Endometrial microvascular endothelial cells (primary cell): ENCODE results near the gene FAM236D. TPM values are rescaled to one million over a fixed set of nuclear protein-coding genes. Genes with fewer than 3 reads are reported as not detected.
"Not testable (repeated sequence)": the region's sequence is repeated elsewhere in the genome, so short reads cannot be mapped to it uniquely, and the experiment has no call there.

Source experiments
- in situ Hi-C: cut with HindIII; loops from 2 replicates; pipeline ENCODE4 v1.10.0; 2017; ENCODE audit warnings: low sequenced_read_pairs, low pct_unique_long_range_greater_than_20kb; ENCODE audit errors: inconsistent ontology term
- total RNA-seq: library from RNA; depleted of rRNA; stranded (reverse); fragments of >200 nt; gene quantifications from one replicate; pipeline ENCODE4 v1.2.3, GENCODE V29; 2015; ENCODE audit errors: inconsistent ontology term

The FAM236D gene
- not detected for total RNA-seq

- in situ Hi-C loops, result not testable (repeated sequence)
Observed at GRCh38 chrX:72808110-72808509, at the start of gene FAM236D. FAM236D (minus strand) TSS chrX:72808210; CDS start chrX:72808110, 100 bp downstream.

- in situ Hi-C loops, result not testable (repeated sequence)
Observed at GRCh38 chrX:72837532-72837931, 29.5 kb upstream of the FAM236D start.

GRCh38 chrX:72830701-72831100, 22.7 kb upstream of the FAM236D start:
- in situ Hi-C loops, result not testable (repeated sequence)

GRCh38 chrX:72790390-72790789, 17.6 kb downstream of the FAM236D start:
- in situ Hi-C loops, result not testable (repeated sequence)

GRCh38 chrX:72788142-72788541, 19.9 kb downstream of the FAM236D start:
- in situ Hi-C loops, result not testable (repeated sequence)

GRCh38 chrX:72783964-72784363, 24.0 kb downstream of the FAM236D start:
- in situ Hi-C loops, result not testable (repeated sequence)

- in situ Hi-C loops, result not testable (repeated sequence)
Observed at GRCh38 chrX:72783365-72783936, 24.6 kb downstream of the FAM236D start.

GRCh38 chrX:72782560-72782959, 25.4 kb downstream of the FAM236D start, which contains the start of gene FAM236B:
FAM236B (minus strand) TSS chrX:72782660; CDS start chrX:72782560, 100 bp downstream.
- in situ Hi-C loops, result not testable (repeated sequence)

- in situ Hi-C loops, result not testable (repeated sequence)
Observed at GRCh38 chrX:72778146-72778545, 29.9 kb downstream of the FAM236D start.

- in situ Hi-C loops, result not testable (repeated sequence)
Observed at GRCh38 chrX:72777467-72777790, 30.6 kb downstream of the FAM236D start.

- in situ Hi-C loops, result not testable (repeated sequence)
Observed at GRCh38 chrX:72776653-72777466, 31.1 kb downstream of the FAM236D start, which contains the start of gene DMRTC1B. DMRTC1B (plus strand) TSS chrX:72776890; CDS start chrX:72845136, 68,246 bp downstream.

GRCh38 chrX:72760454-72760853, 47.6 kb downstream of the FAM236D start:
- in situ Hi-C loops, result not testable (repeated sequence)

Other genes starting within 250 kb of the FAM236D start
- gene HDAC8, start 235.4 kb downstream of the FAM236D start, total RNA-seq, result 36.2 TPM
- gene PHKA1, start 93.9 kb downstream of the FAM236D start, total RNA-seq, result 10.7 TPM
- not detected for gene DMRTC1B, start 31.3 kb downstream of the FAM236D start, total RNA-seq
- not detected for gene FAM236B, start 25.6 kb downstream of the FAM236D start, total RNA-seq
- gene FAM236C, start 104.4 kb upstream of the FAM236D start, total RNA-seq, result not detected
- gene FAM236A, start 130.0 kb upstream of the FAM236D start, total RNA-seq, result not detected
- not detected for gene DMRTC1, start 135.6 kb upstream of the FAM236D start, total RNA-seq
- not detected for gene PABPC1L2B, start 194.7 kb upstream of the FAM236D start, total RNA-seq